PC-3 (cell line): ENCODE results near the gene STK33. TPM values are rescaled to one million over a fixed set of nuclear protein-coding genes. Genes with fewer than 3 reads are reported as not detected.

Source experiments
- ATAC-seq: fragments of 200-7000 bp; cut with Tn5 transposase; 2 replicates; pipeline ENCODE4 v1.9.1; 2020; ENCODE audit warnings: mild to moderate bottlenecking, moderate library complexity
- BruUV-seq: library from RNA; stranded (reverse); fragments of 400-500 nt; replicated peaks from 2 replicates; lab custom pipeline; 2021; lab: Mats Ljungman, UMichigan
- CTCF ChIA-PET: fragments of 300-600 bp; sonication (Branson Sonifier 250); formaldehyde crosslinking; loops from one replicate; lab custom pipeline; 2022; ENCODE audit warnings: antibody characterized with exemption; lab: Charles Lee
- POLR2A ChIA-PET: fragments of 300-600 bp; sonication (Branson Sonifier 250); formaldehyde crosslinking; loops from one replicate; lab custom pipeline; 2022; ENCODE audit warnings: antibody characterized with exemption; ENCODE audit not compliant: unreplicated experiment; lab: Charles Lee
- DNase-seq: peaks from one replicate; pipeline ENCODE4 v3.0.0-alpha.2; 2015
- H2AFZ ChIP-seq: fragments of 300-600 bp; sonication (generic); 2 replicates; pipeline ENCODE4 v1.6.0; 2016; ENCODE audit warnings: antibody characterized with exemption, low read length
- H3F3A ChIP-seq: fragments of 300-600 bp; sonication (generic); one replicate; pipeline ENCODE4 v1.6.0; 2017; ENCODE audit warnings: antibody characterized with exemption, low read length, control low read depth, mild to moderate bottlenecking; ENCODE audit not compliant: unreplicated experiment
- H3K27ac ChIP-seq: fragments of 300-600 bp; sonication (generic); 2 replicates; pipeline ENCODE4 v1.5.1; 2016; ENCODE audit warnings: mild to moderate bottlenecking, low read length
- H3K27me3 ChIP-seq: fragments of 300-600 bp; sonication (generic); 2 replicates; pipeline ENCODE4 v1.6.1; 2016; ENCODE audit warnings: low read length, mixed read lengths
- H3K36me3 ChIP-seq: fragments of 300-600 bp; sonication (generic); 2 replicates; pipeline ENCODE4 v1.6.1; 2016; ENCODE audit warnings: low read depth, mixed run types, low read length, mixed read lengths
- H3K4me1 ChIP-seq: fragments of 300-600 bp; sonication (generic); 2 replicates; pipeline ENCODE4 v1.5.1; 2016; ENCODE audit warnings: low read length; ENCODE audit not compliant: insufficient read depth
- H3K4me2 ChIP-seq: fragments of 300-600 bp; sonication (generic); 2 replicates; pipeline ENCODE4 v1.6.0; 2016; ENCODE audit warnings: low read length
- H3K4me3 ChIP-seq: fragments of 300-600 bp; sonication (generic); 2 replicates; pipeline ENCODE4 v1.5.1; 2016; ENCODE audit warnings: mild to moderate bottlenecking, low read length, mixed read lengths
- H3K79me2 ChIP-seq: fragments of 300-600 bp; sonication (generic); 2 replicates; pipeline ENCODE4 v1.6.1; 2017; ENCODE audit warnings: low read length, mixed read lengths
- H3K9ac ChIP-seq: fragments of 300-600 bp; sonication (generic); 2 replicates; pipeline ENCODE4 v1.6.0; 2016; ENCODE audit warnings: mild to moderate bottlenecking, low read length
- H3K9me2 ChIP-seq: fragments of 300-600 bp; sonication (generic); replicated peaks from 2 replicates; pipeline ENCODE4 v1.6.1; 2016; ENCODE audit warnings: mixed run types, low read length, mixed read lengths
- H3K9me3 ChIP-seq: fragments of 300-600 bp; sonication (generic); 2 replicates; pipeline ENCODE4 v1.6.1; 2016; ENCODE audit warnings: low read length, mixed read lengths
- H4K20me1 ChIP-seq: fragments of 300-600 bp; sonication (generic); 2 replicates; pipeline ENCODE4 v1.6.1; 2016; ENCODE audit warnings: low read length, mixed read lengths
- EZH2 ChIP-seq: fragments of 300-600 bp; sonication (generic); IDR thresholded peaks from one replicate; pipeline ENCODE4 v1.6.1; 2017; ENCODE audit warnings: antibody characterized with exemption, mild to moderate bottlenecking, low read length; ENCODE audit not compliant: unreplicated experiment
- EZH2phosphoT487 ChIP-seq: fragments of 300-600 bp; sonication (generic); IDR thresholded peaks from 2 replicates; pipeline ENCODE4 v1.6.1; 2018; ENCODE audit warnings: mild to moderate bottlenecking, antibody characterized with exemption, low read length, borderline replicate concordance
- intact Hi-C: fragments of 100-400 bp; cut with micrococcal nuclease; formaldehyde crosslinking; loops from 2 replicates; pipeline ENCODE4 v1.9.0; 2023
- total RNA-seq: library from RNA; depleted of rRNA; stranded (reverse); fragments of >200 nt; gene quantifications from 2 replicates; pipeline ENCODE4 v1.2.3, GENCODE V29; 2014
- TF ChIP-seq, protein P1 (sequence below): fragments of 300-600 bp; sonication (generic); conservative IDR thresholded peaks from 2 replicates; pipeline ENCODE4 v1.5.1; 2017; ENCODE audit warnings: antibody characterized with exemption, low read depth, mild to moderate bottlenecking, low read length

STK33 gene
- total RNA-seq, 1 experiment from 2014 or later = not detected

GRCh38 chr11:8346157-8346755 is 247.8 kb downstream of the STK33 start:
- Histone ChIP-seq H3K36me3 (no peaks in the 10 kb centered on the region), H4K20me1 (no peaks in the 10 kb centered on the region), H3K4me2 (no peak overlapping the region), H3K4me3 (no peak overlapping the region), H3F3A (no peaks in the 10 kb centered on the region), H2AFZ (no peak overlapping the region), H3K9me2 (no peaks in the 10 kb centered on the region), H3K27me3 (no peaks in the 10 kb centered on the region), H3K79me2 (no peaks in the 10 kb centered on the region), H3K4me1 (peaks cover 19% of the 10 kb centered on the region), H3K9me3 (no peaks in the 10 kb centered on the region), H3K9ac (no peak overlapping the region), H3K27ac (no peak overlapping the region)
- intact Hi-C loops = no loop called here
- ChIA-PET POLR2A (no interaction called here), CTCF (no interaction called here)
- DNase-seq (no peak), ATAC-seq (no peak)
- no TSS peak for BruUV-seq
- TF ChIP-seq EZH2 = no peak
- TF ChIP-seq, protein P1, sequence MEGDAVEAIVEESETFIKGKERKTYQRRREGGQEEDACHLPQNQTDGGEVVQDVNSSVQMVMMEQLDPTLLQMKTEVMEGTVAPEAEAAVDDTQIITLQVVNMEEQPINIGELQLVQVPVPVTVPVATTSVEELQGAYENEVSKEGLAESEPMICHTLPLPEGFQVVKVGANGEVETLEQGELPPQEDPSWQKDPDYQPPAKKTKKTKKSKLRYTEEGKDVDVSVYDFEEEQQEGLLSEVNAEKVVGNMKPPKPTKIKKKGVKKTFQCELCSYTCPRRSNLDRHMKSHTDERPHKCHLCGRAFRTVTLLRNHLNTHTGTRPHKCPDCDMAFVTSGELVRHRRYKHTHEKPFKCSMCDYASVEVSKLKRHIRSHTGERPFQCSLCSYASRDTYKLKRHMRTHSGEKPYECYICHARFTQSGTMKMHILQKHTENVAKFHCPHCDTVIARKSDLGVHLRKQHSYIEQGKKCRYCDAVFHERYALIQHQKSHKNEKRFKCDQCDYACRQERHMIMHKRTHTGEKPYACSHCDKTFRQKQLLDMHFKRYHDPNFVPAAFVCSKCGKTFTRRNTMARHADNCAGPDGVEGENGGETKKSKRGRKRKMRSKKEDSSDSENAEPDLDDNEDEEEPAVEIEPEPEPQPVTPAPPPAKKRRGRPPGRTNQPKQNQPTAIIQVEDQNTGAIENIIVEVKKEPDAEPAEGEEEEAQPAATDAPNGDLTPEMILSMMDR = no peak

- no peaks in the 10 kb centered on the region for H3K9me2 ChIP-seq
- no peak overlapping the region for H3K4me2 ChIP-seq
- no peaks in the 10 kb centered on the region for H3K36me3 ChIP-seq
- ATAC-seq = no peak
- no peaks in the 10 kb centered on the region for H3K79me2 ChIP-seq
- BruUV-seq = no TSS peak
- DNase-seq = no peak
- H3K4me3 ChIP-seq = no peak overlapping the region
- H3F3A ChIP-seq = no peaks in the 10 kb centered on the region
- CTCF ChIA-PET = no interaction called here
- H2AFZ ChIP-seq = no peak overlapping the region
- H3K4me1 ChIP-seq = peaks cover 19% of the 10 kb centered on the region
- no peak overlapping the region for H3K9ac ChIP-seq
- no peaks in the 10 kb centered on the region for H3K27me3 ChIP-seq
- POLR2A ChIA-PET = no interaction called here
- intact Hi-C loops = no loop called here
- H3K27ac ChIP-seq = no peak overlapping the region
- H3K9me3 ChIP-seq = no peaks in the 10 kb centered on the region
- H4K20me1 ChIP-seq = no peaks in the 10 kb centered on the region
- TF ChIP-seq EZH2 = no peak
- TF ChIP-seq EZH2phosphoT487 = no peak
- TF ChIP-seq, protein P1 = no peak
Measured at GRCh38 chr11:8345179-8345578, 248.8 kb downstream of the STK33 start.

GRCh38 chr11:8344346-8344745 is 249.7 kb downstream of the STK33 start:
- Histone ChIP-seq H3K4me1 (peaks cover 19% of the 10 kb centered on the region), H3K9ac (no peak overlapping the region), H3K79me2 (no peaks in the 10 kb centered on the region), H3K27me3 (no peaks in the 10 kb centered on the region), H3K36me3 (no peaks in the 10 kb centered on the region), H4K20me1 (no peaks in the 10 kb centered on the region), H2AFZ (no peak overlapping the region), H3K4me3 (no peak overlapping the region), H3K9me2 (no peaks in the 10 kb centered on the region), H3F3A (no peaks in the 10 kb centered on the region), H3K9me3 (no peaks in the 10 kb centered on the region), H3K4me2 (no peak overlapping the region), H3K27ac (no peak overlapping the region)
- ChIA-PET POLR2A (no interaction called here), CTCF (no interaction called here)
- TF ChIP-seq EZH2phosphoT487 = no peak
- TF ChIP-seq, protein P1 = no peak
- TF ChIP-seq EZH2 = no peak
- ATAC-seq (no peak), DNase-seq (no peak)
- BruUV-seq = no TSS peak
- intact Hi-C loops = no loop called here
